CD4-positive, CD25-positive, alpha-beta regulatory T cell (primary cell): Measurements from ENCODE around the gene RPL10A. TPM values are rescaled to one million over a fixed set of nuclear protein-coding genes. Genes with fewer than 3 reads are reported as not detected.
A peak's percentile ranks its signal among the peaks of the same experiment; 100 is the strongest.

Source experiments
- ATAC-seq, 2 donors: fragments of 150-1000 bp; cut with Tn5 transposase; one replicate each; pipeline ENCODE4 v1.10.0; 2021; ENCODE audit warnings: low read depth in 2 of 2, moderate number of reproducible peaks in 2 of 2, moderate library complexity in 1 of 2
- DNase-seq, 3 donors: peaks; one replicate each; pipeline versions ENCODE4 v3.0.0 to v3.0.0-alpha.2; 2012 to 2022; ENCODE audit warnings: mixed read lengths in 1 of 3
- H3K27ac ChIP-seq: one replicate; pipeline ENCODE4 v1.7.0; 2013; ENCODE audit warnings: mild to moderate bottlenecking, low read length; ENCODE audit not compliant: insufficient read depth, poor library complexity, severe bottlenecking
- H3K27me3 ChIP-seq: one replicate; pipeline ENCODE4 v1.7.0; 2013; ENCODE audit warnings: low read length; ENCODE audit not compliant: control insufficient read depth, insufficient read depth
- H3K36me3 ChIP-seq: one replicate; pipeline ENCODE4 v1.7.0; 2013; ENCODE audit warnings: mild to moderate bottlenecking, low read length, moderate library complexity; ENCODE audit not compliant: control insufficient read depth, insufficient read depth
- H3K4me1 ChIP-seq: 2 replicates; pipeline ENCODE4 v1.7.0; 2013; ENCODE audit warnings: mild to moderate bottlenecking, low read length; ENCODE audit not compliant: insufficient read depth, control insufficient read depth, poor library complexity, severe bottlenecking
- H3K4me3 ChIP-seq: one replicate; pipeline ENCODE4 v1.7.0; 2013; ENCODE audit warnings: low read depth, mild to moderate bottlenecking, low read length, moderate library complexity
- H3K9me3 ChIP-seq, 2 experiments: 1 replicate in 1 of 2; 2 replicates in 1 of 2; pipeline ENCODE4 v1.7.0; 2013; ENCODE audit warnings: low read length in 2 of 2, mild to moderate bottlenecking in 1 of 2, moderate library complexity in 1 of 2; ENCODE audit not compliant: control insufficient read depth in 2 of 2
- H3K27ac Mint-ChIP-seq, 3 donors: one replicate each; pipeline ENCODE4 v1.8.0; 2020 to 2022; ENCODE audit warnings: mild to moderate bottlenecking in 3 of 3, mixed read lengths in 3 of 3, moderate library complexity in 2 of 3
- H3K27me3 Mint-ChIP-seq: one replicate; pipeline ENCODE4 v1.8.0; 2022; ENCODE audit warnings: mild to moderate bottlenecking, mixed read lengths
- H3K36me3 Mint-ChIP-seq: one replicate; pipeline ENCODE4 v1.8.0; 2020; ENCODE audit warnings: mixed read lengths
- H3K4me1 Mint-ChIP-seq, 4 donors: one replicate each; pipeline ENCODE4 v1.8.0; 2020 to 2022; ENCODE audit warnings: mixed read lengths in 4 of 4, mild to moderate bottlenecking in 1 of 4
- H3K4me3 Mint-ChIP-seq, 4 donors: one replicate each; pipeline ENCODE4 v1.8.0; 2020 to 2022; ENCODE audit warnings: mild to moderate bottlenecking in 4 of 4, mixed read lengths in 4 of 4, moderate library complexity in 3 of 4
- H3K9me3 Mint-ChIP-seq, 7 donors: one replicate each; pipeline ENCODE4 v1.8.0; 2020 to 2022; ENCODE audit warnings: mixed read lengths in 7 of 7, mild to moderate bottlenecking in 3 of 7, moderate library complexity in 2 of 7
- polyA plus RNA-seq, 4 donors: library from polyadenylated mRNA; unstranded; fragments of 300-500 nt; fragmentation: Illumina TruSeq; gene quantifications; one replicate each; pipeline ENCODE4 v1.2.3, GENCODE V29; 2021
- total RNA-seq: library from RNA; stranded (reverse); gene quantifications from one replicate; pipeline ENCODE4 v1.2.3, GENCODE V29; 2022

Gene RPL10A
- total and polyA plus RNA-seq, 5 donors from 2014 or later: 848 to 1,343 (median 1,161) TPM

GRCh38 chr6:35491558-35492257 lies 23.5 kb downstream of the RPL10A start:
- Mint-ChIP-seq H3K36me3 (no peaks in the 10 kb centered on the region), H3K27me3 (peaks cover 10% of the 10 kb centered on the region), H3K9me3 (no peaks in the 10 kb centered on the region), H3K4me1 (peaks cover 0 to 20% (median 1%) of the 10 kb centered on the region in 4 donors), H3K27ac (no peak overlapping the region), H3K4me3 (no peak overlapping the region)
- no peaks in the 10 kb centered on the region for H3K36me3 ChIP-seq
- H3K4me3 ChIP-seq: no peak overlapping the region
- DNase-seq: no peak
- peaks cover 2% of the 10 kb centered on the region for H3K27me3 ChIP-seq
- H3K27ac ChIP-seq: no peak overlapping the region
- H3K9me3 ChIP-seq: no peaks in the 10 kb centered on the region
- no peak for ATAC-seq
- peaks cover 5% of the 10 kb centered on the region for H3K4me1 ChIP-seq

- peaks cover 8% of the 10 kb centered on the region for H3K4me1 ChIP-seq
Measured at GRCh38 chr6:35492258-35492973, 24.2 kb downstream of the RPL10A start.

GRCh38 chr6:35492974-35493284 lies 24.7 kb downstream of the RPL10A start:
- H3K4me3 ChIP-seq: no peak overlapping the region
- DNase-seq (no peak), ATAC-seq (no peak)
- no peak overlapping the region for H3K27ac ChIP-seq
- Mint-ChIP-seq H3K4me1 (peaks cover 0 to 20% (median 1%) of the 10 kb centered on the region in 4 donors), H3K27me3 (peaks cover 10% of the 10 kb centered on the region), H3K36me3 (no peaks in the 10 kb centered on the region), H3K27ac (peak overlapping the region in 2 of 3 donors; percentile 36 to 43), H3K9me3 (no peaks in the 10 kb centered on the region), H3K4me3 (peak overlapping the region in 1 of 4 donors; percentile 8)
- no peaks in the 10 kb centered on the region for H3K36me3 ChIP-seq
- peaks cover 13% of the 10 kb centered on the region for H3K4me1 ChIP-seq
- H3K27me3 ChIP-seq: peaks cover 2% of the 10 kb centered on the region
- no peaks in the 10 kb centered on the region for H3K9me3 ChIP-seq

More at GRCh38 chr6:35492258-35492973, 24.2 kb downstream of the RPL10A start:
- H3K36me3 ChIP-seq: no peaks in the 10 kb centered on the region
- peaks cover 2% of the 10 kb centered on the region for H3K27me3 ChIP-seq
- peaks cover 0 to 20% (median 1%) of the 10 kb centered on the region in 4 donors for H3K4me1 Mint-ChIP-seq
- no peak overlapping the region for H3K27ac ChIP-seq
- no peaks in the 10 kb centered on the region for H3K9me3 Mint-ChIP-seq
- H3K4me3 Mint-ChIP-seq: no peak overlapping the region
- DNase-seq: no peak
- peak overlapping the region in 2 of 3 donors; percentile 36 to 43 for H3K27ac Mint-ChIP-seq
- H3K36me3 Mint-ChIP-seq: no peaks in the 10 kb centered on the region
- no peak overlapping the region for H3K4me3 ChIP-seq
- no peak for ATAC-seq
- peaks cover 10% of the 10 kb centered on the region for H3K27me3 Mint-ChIP-seq
- no peaks in the 10 kb centered on the region for H3K9me3 ChIP-seq

GRCh38 chr6:35493307-35493983 lies 25.2 kb downstream of the RPL10A start:
- peaks cover 2% of the 10 kb centered on the region for H3K27me3 ChIP-seq
- H3K4me1 ChIP-seq: peaks cover 17% of the 10 kb centered on the region
- no peak overlapping the region for H3K27ac ChIP-seq
- peak overlapping the region in 2 of 4 donors; percentile 53 to 54 for H3K4me3 Mint-ChIP-seq
- peaks cover 0 to under 1% (median 0%) of the 10 kb centered on the region in 7 donors for H3K9me3 Mint-ChIP-seq
- peak overlapping the region in 1 of 3 donors; percentile 36 for H3K27ac Mint-ChIP-seq
- DNase-seq (no peak), ATAC-seq (no peak)
- peaks cover 13% of the 10 kb centered on the region for H3K27me3 Mint-ChIP-seq
- H3K36me3 ChIP-seq: no peaks in the 10 kb centered on the region
- H3K36me3 Mint-ChIP-seq: no peaks in the 10 kb centered on the region
- peaks cover 0 to 23% (median 2%) of the 10 kb centered on the region in 4 donors for H3K4me1 Mint-ChIP-seq
- H3K9me3 ChIP-seq: no peaks in the 10 kb centered on the region
- H3K4me3 ChIP-seq: no peak overlapping the region

- Histone ChIP-seq H3K27me3 (peaks cover 7% of the 10 kb centered on the region), H3K36me3 (no peaks in the 10 kb centered on the region), H3K4me3 (no peak overlapping the region), H3K4me1 (peaks cover 17% of the 10 kb centered on the region), H3K27ac (no peak overlapping the region), H3K9me3 (no peaks in the 10 kb centered on the region)
- Mint-ChIP-seq H3K4me3 (peak overlapping the region in 3 of 4 donors; percentile 26 to 53 (median 32)), H3K27ac (peak overlapping the region in 1 of 3 donors; percentile 47), H3K4me1 (peaks cover 0 to 27% (median 4%) of the 10 kb centered on the region in 4 donors), H3K9me3 (peaks cover 0 to 2% (median 0%) of the 10 kb centered on the region in 7 donors), H3K27me3 (peaks cover 20% of the 10 kb centered on the region), H3K36me3 (no peaks in the 10 kb centered on the region)
- DNase-seq (no peak), ATAC-seq (no peak)
Measured at GRCh38 chr6:35494161-35494563, 26.0 kb downstream of the RPL10A start.

- peak overlapping the region; percentile 81 to 90 (median 84) for H3K4me3 Mint-ChIP-seq
- DNase-seq: no peak
- peak overlapping the region in 1 of 3 donors; percentile 47 for H3K27ac Mint-ChIP-seq
Measured at GRCh38 chr6:35495258-35496035, 27.2 kb downstream of the RPL10A start.

More at GRCh38 chr6:35495258-35496035, 27.2 kb downstream of the RPL10A start:
- Histone ChIP-seq H3K27ac (no peak overlapping the region), H3K9me3 (no peaks in the 10 kb centered on the region), H3K36me3 (no peaks in the 10 kb centered on the region), H3K4me1 (peaks cover 17% of the 10 kb centered on the region), H3K4me3 (no peak overlapping the region), H3K27me3 (peaks cover 10% of the 10 kb centered on the region)
- Mint-ChIP-seq H3K27me3 (peaks cover 28% of the 10 kb centered on the region), H3K9me3 (peaks cover 0 to 2% (median 0%) of the 10 kb centered on the region in 7 donors), H3K36me3 (no peaks in the 10 kb centered on the region), H3K4me1 (peaks cover 0 to 27% (median 5%) of the 10 kb centered on the region in 4 donors)
- ATAC-seq: no peak
